Skeletal muscle tissue (tissue), 4 donors: Measurements from ENCODE around the gene ORC2. TPM values are rescaled to one million over a fixed set of nuclear protein-coding genes. Genes with fewer than 3 reads are reported as not detected.
"Not testable (repeated sequence)": the region's sequence is repeated elsewhere in the genome, so short reads cannot be mapped to it uniquely, and the experiment has no call there.

Experiments
- H3K27ac ChIP-seq: one replicate; pipeline ENCODE4 v1.7.0; 2013; ENCODE audit warnings: mild to moderate bottlenecking, low read depth, low read length, inconsistent platforms
- H3K27me3 ChIP-seq, 3 donors: one replicate each; pipeline ENCODE4 v1.7.0; 2013; ENCODE audit warnings: low read length in 3 of 3; ENCODE audit not compliant: control insufficient read depth in 3 of 3, insufficient read depth in 3 of 3
- H3K36me3 ChIP-seq, 3 donors: one replicate each; pipeline ENCODE4 v1.7.0; 2013; ENCODE audit warnings: low read length in 3 of 3; ENCODE audit not compliant: control insufficient read depth in 3 of 3, insufficient read depth in 3 of 3
- H3K4me1 ChIP-seq, 3 donors: one replicate each; pipeline ENCODE4 v1.7.0; 2013; ENCODE audit warnings: low read length in 3 of 3, mild to moderate bottlenecking in 3 of 3; ENCODE audit not compliant: control insufficient read depth in 3 of 3, insufficient read depth in 3 of 3
- H3K4me3 ChIP-seq, 3 donors: one replicate each; pipeline ENCODE4 v1.7.0; 2013; ENCODE audit warnings: low read length in 3 of 3
- H3K9ac ChIP-seq, 3 donors: one replicate each; pipeline ENCODE4 v1.7.0; 2013; ENCODE audit warnings: low read length in 3 of 3, mild to moderate bottlenecking in 3 of 3, moderate library complexity in 2 of 3, low read depth in 1 of 3
- H3K9me3 ChIP-seq, 3 donors: one replicate each; pipeline ENCODE4 v1.7.0; 2013; ENCODE audit warnings: low read length in 3 of 3; ENCODE audit not compliant: control insufficient read depth in 3 of 3
- total RNA-seq: library from RNA; depleted of rRNA; stranded (reverse); fragments of >200 nt; gene quantifications from one replicate; pipeline ENCODE4 v1.2.3, GENCODE V29; 2014
- donor health status: Osteomylitis.

ORC2 gene
- total RNA-seq, 1 donor from 2014 or later = 17.2 TPM

DNA sequence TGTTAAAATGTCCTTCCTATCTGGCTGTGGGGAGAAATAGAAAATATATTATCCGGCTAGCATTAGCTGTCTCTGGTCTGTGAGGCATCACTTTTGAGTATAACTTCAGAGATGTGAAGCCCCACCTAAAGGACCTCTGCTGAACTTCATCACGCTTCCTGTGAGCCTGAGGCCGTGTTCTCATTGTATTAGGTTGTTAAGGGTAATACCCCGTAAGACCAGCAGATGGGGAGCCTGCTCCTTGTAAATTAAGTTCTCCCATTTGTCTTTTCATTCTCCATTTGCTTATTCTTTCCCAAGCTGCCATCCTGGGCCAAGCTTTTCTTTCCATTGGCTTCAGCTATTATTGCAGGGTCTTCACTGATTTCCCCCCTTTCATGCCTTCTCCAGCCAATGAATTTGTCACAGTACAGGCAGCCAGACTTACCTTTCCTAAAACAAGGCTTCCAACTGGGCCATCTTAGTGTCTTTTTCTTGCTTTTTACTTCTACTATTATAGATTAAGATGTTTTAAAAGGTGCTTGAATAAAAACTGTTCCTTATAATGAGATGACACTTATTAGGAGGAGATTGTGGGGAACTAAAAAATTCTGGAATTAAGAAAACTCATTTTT lies 61.9 kb downstream of the ORC2 start:
- H3K4me1 ChIP-seq = peaks cover 0 to 3% (median 0%) of the 10 kb centered on the region in 3 donors
- H3K9ac ChIP-seq = no peak overlapping the region
- H3K36me3 ChIP-seq = peaks cover 17 to 44% (median 37%) of the 10 kb centered on the region in 3 donors
- no peaks in the 10 kb centered on the region for H3K9me3 ChIP-seq
- no peak overlapping the region for H3K4me3 ChIP-seq
- no peak overlapping the region for H3K27ac ChIP-seq
- no peaks in the 10 kb centered on the region for H3K27me3 ChIP-seq

DNA sequence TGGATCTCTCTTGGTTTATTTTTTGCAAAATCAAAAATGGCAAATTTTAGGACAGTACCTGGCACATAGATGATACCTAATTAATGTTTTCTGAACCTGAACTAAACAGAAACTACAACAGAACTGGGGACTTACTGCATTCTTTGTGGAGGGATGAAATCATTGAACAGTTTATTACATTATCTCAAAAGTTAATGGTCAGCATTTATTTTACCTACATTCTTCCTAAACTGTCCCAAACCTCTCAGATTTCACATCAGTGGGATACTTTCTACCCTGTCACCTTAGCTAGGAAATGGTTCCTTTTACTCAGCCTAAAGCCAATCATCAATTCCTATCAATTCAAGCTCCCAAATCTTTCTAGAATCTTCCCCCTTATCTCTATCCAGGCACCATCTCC lies 64.0 kb downstream of the ORC2 start:
- Histone ChIP-seq H3K27ac (no peak overlapping the region), H3K4me1 (peaks cover 0 to 3% (median 0%) of the 10 kb centered on the region in 3 donors), H3K36me3 (peaks cover 26 to 62% (median 49%) of the 10 kb centered on the region in 3 donors), H3K27me3 (no peaks in the 10 kb centered on the region), H3K4me3 (no peak overlapping the region), H3K9ac (no peak overlapping the region), H3K9me3 (no peaks in the 10 kb centered on the region)

DNA sequence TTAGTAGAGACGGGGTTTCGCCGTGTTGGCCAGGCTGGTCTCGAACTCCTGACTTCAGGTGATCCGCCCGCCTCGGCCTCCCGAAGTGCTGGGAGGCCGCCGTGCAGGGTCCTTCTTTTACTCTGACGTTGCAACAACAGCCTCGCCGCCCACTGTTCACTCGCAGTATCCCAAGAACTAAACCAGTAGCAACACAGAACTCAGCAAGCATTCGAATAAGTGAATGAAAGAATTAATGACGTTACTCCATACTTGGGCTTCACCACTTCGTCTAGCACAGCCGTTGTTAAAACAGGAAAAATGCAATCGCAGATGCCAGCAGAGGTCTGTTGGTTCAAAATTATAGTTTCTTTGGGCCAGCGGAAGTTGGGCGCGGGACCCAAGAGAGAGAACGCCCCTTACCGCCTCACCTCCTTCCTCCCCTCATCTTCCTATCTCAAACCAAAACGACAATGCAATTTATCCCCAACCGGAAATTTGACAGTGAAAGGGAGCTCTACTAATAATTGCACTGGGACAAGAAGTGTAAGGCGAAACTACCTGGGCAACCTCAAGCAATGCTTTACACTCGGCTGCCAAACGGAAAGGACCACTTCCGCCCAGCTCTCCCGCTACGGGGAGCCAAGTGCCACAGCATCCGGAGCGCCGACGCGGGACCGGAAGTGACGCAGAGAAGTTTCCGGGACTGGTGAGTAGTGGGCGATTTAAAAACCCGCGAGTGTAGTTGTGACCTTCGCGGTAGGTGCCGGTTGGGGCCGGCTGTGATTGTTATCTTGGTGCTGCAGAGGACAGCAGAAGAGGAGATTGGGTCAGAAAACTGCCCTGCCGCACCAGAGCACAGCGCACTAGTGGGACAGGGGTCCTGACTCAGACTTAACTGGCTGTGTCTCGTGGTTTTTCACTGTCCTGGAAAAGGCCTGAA lies 74.5 kb downstream of the ORC2 start, which contains the start of the genes NIF3L1 and PPIL3:
Gene NIF3L1 (plus strand): TSS at position 668 of the 922 bp plus-strand sequence. CDS start 2,573 bp downstream, outside the sequence.
Gene PPIL3 (minus strand): TSS at position 374 of the 922 bp plus-strand sequence. CDS start 1,462 bp downstream, outside the sequence.
- Histone ChIP-seq H3K4me1 (peaks cover 13 to 15% (median 14%) of the 10 kb centered on the region in 3 donors), H3K9me3 (no peaks in the 10 kb centered on the region)

DNA sequence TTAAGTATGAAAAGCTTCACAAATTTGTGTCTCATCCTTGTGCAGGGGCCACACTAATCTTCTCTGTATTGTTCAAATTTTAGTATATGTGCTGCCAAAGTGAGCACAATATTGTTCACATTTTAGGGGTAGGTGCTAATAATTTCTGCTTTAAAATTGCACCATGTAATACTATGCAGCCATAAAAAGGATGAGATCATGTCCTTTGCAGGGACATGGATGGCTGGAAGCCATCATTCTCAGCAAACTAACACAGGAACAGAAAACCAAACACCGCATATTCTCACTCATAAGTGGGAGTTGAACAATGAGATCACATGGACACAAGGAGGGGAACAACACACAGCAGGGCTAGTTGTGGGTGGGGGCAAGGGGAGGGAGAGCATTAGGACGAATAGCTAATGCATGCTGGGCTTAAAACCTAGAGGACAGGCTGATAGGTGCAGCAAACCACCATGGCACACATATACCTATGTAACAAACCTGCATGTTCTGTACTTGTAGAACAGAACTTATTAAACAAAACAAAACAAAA lies 81.7 kb downstream of the ORC2 start:
- peaks cover 27 to 59% (median 32%) of the 10 kb centered on the region in 3 donors for H3K36me3 ChIP-seq
- H3K9me3 ChIP-seq, H3K27ac ChIP-seq, H3K27me3 ChIP-seq, H3K4me3 ChIP-seq, H3K9ac ChIP-seq, H3K4me1 ChIP-seq: not testable (repeated sequence)

More for the DNA sequence above, 74.5 kb downstream of the ORC2 start, which contains the start of the genes NIF3L1 and PPIL3:
- H3K4me3 ChIP-seq = peak within 1 kb of the TSS; percentile 80 to 100 (median 96)
- H3K9ac ChIP-seq = peak within 1 kb of the TSS; percentile 78 to 99 (median 97)
- peaks cover 7 to 14% (median 10%) of the 10 kb centered on the region in 3 donors for H3K36me3 ChIP-seq
- peak within 1 kb of the TSS; percentile 89 for H3K27ac ChIP-seq
- no peaks in the 10 kb centered on the region for H3K27me3 ChIP-seq

DNA sequence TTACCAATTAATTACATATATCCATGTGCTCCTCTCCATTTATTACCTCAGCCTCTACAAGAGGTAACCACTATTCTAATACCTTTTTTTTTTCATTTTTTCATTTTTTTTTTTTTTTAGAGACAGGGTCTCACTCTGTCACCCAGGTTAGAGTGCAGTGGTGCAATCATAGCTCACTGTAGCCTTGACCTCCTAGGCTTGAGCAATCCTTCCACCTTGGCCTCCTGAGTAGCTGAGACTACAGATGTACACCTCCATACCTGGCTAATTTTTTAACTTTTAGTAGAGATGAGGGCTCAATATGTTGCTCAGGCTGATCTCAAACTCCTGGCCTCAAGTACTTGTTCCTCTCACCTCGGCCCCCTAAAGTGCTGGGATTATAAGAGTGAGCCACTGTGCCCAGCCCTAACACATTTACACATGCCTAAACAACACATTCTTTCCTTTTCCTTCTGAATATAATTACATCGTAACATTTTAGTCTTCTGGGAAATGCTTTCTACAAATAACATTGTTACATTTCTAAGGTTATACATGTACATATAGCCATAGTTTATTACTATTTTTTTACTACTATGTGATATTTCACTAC lies 85.1 kb downstream of the ORC2 start:
- H3K27ac ChIP-seq = no peak overlapping the region
- no peak overlapping the region for H3K9ac ChIP-seq
- no peaks in the 10 kb centered on the region for H3K9me3 ChIP-seq
- no peak overlapping the region for H3K4me3 ChIP-seq
- H3K27me3 ChIP-seq = no peaks in the 10 kb centered on the region
- H3K36me3 ChIP-seq = peaks cover 28 to 59% (median 29%) of the 10 kb centered on the region in 3 donors
- H3K4me1 ChIP-seq = no peaks in the 10 kb centered on the region

DNA sequence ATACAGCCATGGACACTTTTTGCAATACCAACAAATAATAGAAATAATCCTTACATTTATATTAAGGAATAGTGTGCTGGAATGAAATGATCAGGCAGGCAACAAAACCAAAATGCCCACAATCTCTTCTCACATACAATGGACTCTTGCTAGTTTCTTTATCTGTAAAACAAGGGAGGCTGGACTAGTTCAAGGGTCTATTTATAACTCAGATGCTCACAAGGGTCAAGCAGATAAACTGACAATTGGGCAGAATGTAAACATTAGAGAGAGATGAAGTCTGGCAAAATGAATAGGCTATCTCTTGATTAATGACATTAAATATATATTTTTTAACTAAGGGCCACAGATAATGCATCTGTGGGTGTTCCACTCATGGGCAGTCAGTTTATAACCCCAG lies 86.0 kb downstream of the ORC2 start:
- Histone ChIP-seq H3K9me3 (no peaks in the 10 kb centered on the region), H3K4me1 (no peaks in the 10 kb centered on the region), H3K4me3 (no peak overlapping the region), H3K36me3 (peaks cover 28 to 52% (median 29%) of the 10 kb centered on the region in 3 donors), H3K9ac (no peak overlapping the region), H3K27ac (no peak overlapping the region), H3K27me3 (no peaks in the 10 kb centered on the region)

DNA sequence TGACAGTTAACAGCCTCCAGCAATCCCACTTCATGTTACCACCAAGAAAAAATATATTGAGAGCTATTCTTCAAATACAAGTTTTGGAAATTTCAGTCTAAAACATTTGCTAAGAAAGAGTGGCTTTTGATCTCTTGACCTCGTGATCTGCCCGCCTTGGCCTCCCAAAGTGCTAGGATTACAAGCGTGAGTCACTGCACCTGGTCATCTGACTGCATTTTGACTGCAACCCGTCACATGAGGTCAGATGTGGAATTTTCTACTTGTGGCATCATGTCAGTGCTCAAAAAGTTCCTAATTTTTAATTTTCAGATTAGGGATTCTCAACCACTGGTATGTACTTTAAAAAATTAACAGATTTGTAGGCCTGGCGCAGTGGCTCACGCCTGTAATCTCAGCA lies 89.9 kb downstream of the ORC2 start:
- Histone ChIP-seq H3K9ac (no peak overlapping the region), H3K4me1 (no peaks in the 10 kb centered on the region), H3K27me3 (no peaks in the 10 kb centered on the region), H3K4me3 (no peak overlapping the region), H3K27ac (no peak overlapping the region), H3K36me3 (peaks cover 15 to 27% (median 21%) of the 10 kb centered on the region in 3 donors), H3K9me3 (no peaks in the 10 kb centered on the region)

DNA sequence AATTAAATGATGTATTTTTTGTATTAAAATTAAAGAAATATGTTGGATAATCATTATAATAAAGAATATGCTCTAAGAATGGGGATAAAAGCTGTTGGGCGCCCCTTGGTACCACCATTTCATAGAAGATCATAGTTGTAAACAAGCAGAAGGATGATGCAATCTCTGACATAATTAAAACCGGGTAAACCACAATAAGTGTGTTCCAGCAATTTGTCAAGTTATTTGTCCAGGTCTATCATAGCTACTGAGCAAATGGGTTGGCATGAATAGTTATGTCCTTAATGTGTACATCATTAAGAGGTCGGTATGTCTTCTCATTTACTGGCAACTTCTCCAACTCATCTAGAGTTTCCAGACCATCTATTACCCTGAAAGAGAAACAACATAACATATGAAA lies 92.3 kb downstream of the ORC2 start:
- Histone ChIP-seq H3K9me3 (no peaks in the 10 kb centered on the region), H3K27me3 (no peaks in the 10 kb centered on the region), H3K4me1 (peaks cover 0 to 10% (median 0%) of the 10 kb centered on the region in 3 donors), H3K9ac (no peak overlapping the region), H3K36me3 (peaks cover 8 to 13% (median 10%) of the 10 kb centered on the region in 3 donors), H3K4me3 (no peak overlapping the region), H3K27ac (no peak overlapping the region)

DNA sequence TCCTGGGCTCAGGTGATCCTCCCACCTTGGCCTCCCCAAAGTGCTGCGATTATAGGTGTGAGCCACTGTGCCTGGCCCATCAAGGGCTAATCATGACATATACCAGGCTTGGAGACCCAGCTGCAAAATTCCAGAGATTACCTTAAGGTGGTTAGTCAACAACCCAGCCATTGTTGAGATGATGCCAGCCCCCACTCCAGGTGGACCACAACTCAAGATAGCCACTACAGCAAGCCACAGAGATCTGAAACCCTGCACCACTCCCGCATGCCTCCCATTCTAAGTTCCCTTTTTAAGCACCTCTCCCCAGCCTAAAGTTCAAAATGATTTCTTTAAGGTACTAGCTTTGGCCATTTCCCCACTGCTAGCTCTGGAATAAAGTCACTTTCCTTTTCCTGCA lies 94.4 kb downstream of the ORC2 start:
- Histone ChIP-seq H3K9me3 (no peaks in the 10 kb centered on the region), H3K27ac (no peak overlapping the region), H3K27me3 (no peaks in the 10 kb centered on the region), H3K9ac (no peak overlapping the region), H3K4me1 (peaks cover 5 to 14% (median 7%) of the 10 kb centered on the region in 3 donors), H3K4me3 (no peak overlapping the region), H3K36me3 (peaks cover 0 to 6% (median 2%) of the 10 kb centered on the region in 3 donors)
